Immature natural killer cell (primary cell): Measurements from ENCODE around the gene FJX1. TPM values are rescaled to one million over a fixed set of nuclear protein-coding genes. Genes with fewer than 3 reads are reported as not detected.

Experiments used
- DNase-seq, 3 donors: peaks; one replicate each; pipeline ENCODE4 v3.0.0; 2022; ENCODE audit warnings: mixed read lengths in 1 of 3
- H3K27ac Mint-ChIP-seq, 6 donors: one replicate each; pipeline ENCODE4 v1.8.0; 2020; ENCODE audit warnings: mixed read lengths in 6 of 6, mild to moderate bottlenecking in 5 of 6, inconsistent platforms in 4 of 6, moderate library complexity in 3 of 6
- H3K27me3 Mint-ChIP-seq, 3 donors: one replicate each; pipeline ENCODE4 v1.8.0; 2020 to 2021; ENCODE audit warnings: low read depth in 3 of 3, mild to moderate bottlenecking in 3 of 3, mixed read lengths in 3 of 3, moderate library complexity in 3 of 3, inconsistent platforms in 1 of 3
- H3K36me3 Mint-ChIP-seq, 3 donors: one replicate each; pipeline ENCODE4 v1.8.0; 2020; ENCODE audit warnings: mixed read lengths in 3 of 3, inconsistent platforms in 2 of 3, mild to moderate bottlenecking in 2 of 3
- H3K4me1 Mint-ChIP-seq, 2 donors: one replicate each; pipeline ENCODE4 v1.8.0; 2020; ENCODE audit warnings: inconsistent platforms in 2 of 2, mild to moderate bottlenecking in 2 of 2, mixed read lengths in 2 of 2, moderate library complexity in 1 of 2
- H3K4me3 Mint-ChIP-seq, 5 donors: one replicate each; pipeline ENCODE4 v1.8.0; 2020; ENCODE audit warnings: mild to moderate bottlenecking in 5 of 5, mixed read lengths in 5 of 5, inconsistent platforms in 3 of 5, moderate library complexity in 3 of 5
- H3K9me3 Mint-ChIP-seq, 6 donors: one replicate each; pipeline ENCODE4 v1.8.0; 2020; ENCODE audit warnings: mild to moderate bottlenecking in 6 of 6, mixed read lengths in 6 of 6, inconsistent platforms in 4 of 6, moderate library complexity in 3 of 6
- polyA plus RNA-seq, 3 donors: library from polyadenylated mRNA; unstranded; fragments of 300-500 nt; fragmentation: Illumina TruSeq; gene quantifications; one replicate each; pipeline ENCODE4 v1.2.3, GENCODE V29; 2021

The FJX1 gene
- polyA plus RNA-seq, 3 donors from 2014 or later: not detected

DNA sequence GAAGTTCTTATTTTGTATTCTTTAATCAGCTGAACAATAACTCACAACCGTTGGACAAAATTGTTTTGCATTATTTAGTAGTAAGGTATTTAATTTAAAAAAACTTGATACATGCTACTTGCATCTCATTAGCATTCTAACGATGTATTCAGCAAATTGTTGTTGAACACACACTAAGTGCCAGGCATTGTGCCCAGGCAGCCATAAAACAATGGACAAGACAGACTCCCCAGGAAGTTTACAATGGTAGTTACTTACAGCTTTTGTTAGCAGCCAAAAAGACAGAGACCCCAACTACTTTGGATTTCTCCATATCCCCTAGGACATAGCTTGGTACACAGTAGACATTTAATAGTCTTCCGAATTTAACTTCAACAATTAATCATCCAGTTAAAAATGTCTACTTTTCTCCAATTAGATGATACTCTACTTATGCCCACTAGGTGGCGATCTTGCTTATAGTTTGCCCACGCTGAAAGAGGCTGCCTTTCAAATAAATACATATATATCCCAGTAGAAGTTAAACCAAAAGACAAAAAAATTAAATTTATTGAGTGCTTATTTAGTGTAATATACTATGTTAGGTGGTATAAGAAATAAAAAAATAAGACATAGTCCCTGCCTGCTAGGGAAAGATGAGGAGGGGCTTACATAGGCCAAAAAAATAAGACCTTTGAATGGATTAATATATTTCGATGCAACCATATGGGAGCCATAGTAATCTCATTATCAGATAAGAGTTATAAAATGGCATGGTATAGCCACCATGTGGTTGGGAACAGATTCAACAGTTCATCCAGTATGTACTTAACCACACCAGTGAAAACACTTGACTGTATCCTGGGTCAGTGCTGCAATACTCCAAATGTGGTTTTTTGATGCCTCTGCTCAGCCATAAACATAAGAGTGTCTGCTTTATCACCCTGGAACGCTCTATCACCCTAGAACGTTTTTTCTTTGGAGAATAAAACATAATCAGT is 2.0 kb upstream of the FJX1 start:
- Mint-ChIP-seq H3K36me3 (peaks cover 0 to 3% (median 0%) of the 10 kb centered on the region in 3 donors), H3K9me3 (no peaks in the 10 kb centered on the region), H3K4me1 (peaks cover 11 to 12% of the 10 kb centered on the region in 2 donors), H3K27me3 (peaks cover 3 to 17% (median 9%) of the 10 kb centered on the region in 3 donors), H3K27ac (no peak overlapping the region), H3K4me3 (peak overlapping the region in 3 of 5 donors; percentile 3 to 17 (median 15))
- peak; percentile 19 to 35 (median 32) for DNase-seq

DNA sequence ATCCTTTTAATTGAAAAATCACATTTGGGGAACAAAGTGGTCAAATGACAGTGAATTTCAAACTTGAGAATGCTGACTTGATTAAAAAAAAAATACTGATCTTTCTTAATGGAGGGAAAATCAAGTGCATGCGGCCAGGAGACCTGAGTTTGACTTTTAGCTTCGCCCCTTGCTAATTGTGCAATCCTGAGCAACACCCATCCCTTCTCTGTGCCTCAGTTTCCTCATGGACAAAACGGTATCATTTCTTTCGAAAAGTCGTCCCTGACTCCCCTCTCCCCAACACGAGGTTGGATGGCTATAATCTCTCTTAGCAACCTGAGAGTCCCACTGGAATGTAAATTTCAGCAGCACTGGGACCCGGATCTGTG is 959 bp upstream of the FJX1 start:
- Mint-ChIP-seq H3K4me3 (peak overlapping the region in 4 of 5 donors; percentile 73 to 78 (median 74)), H3K27ac (no peak overlapping the region), H3K9me3 (no peaks in the 10 kb centered on the region), H3K27me3 (peaks cover 7 to 23% (median 10%) of the 10 kb centered on the region in 3 donors), H3K4me1 (peaks cover 11 to 12% of the 10 kb centered on the region in 2 donors), H3K36me3 (peaks cover 0 to 3% (median 0%) of the 10 kb centered on the region in 3 donors)
- no peak for DNase-seq

GRCh38 chr11:35618497-35619115 is 346 bp downstream of the FJX1 start:
- H3K4me3 Mint-ChIP-seq: no peak overlapping the region
- no peaks in the 10 kb centered on the region for H3K9me3 Mint-ChIP-seq
- H3K36me3 Mint-ChIP-seq: peaks cover 0 to 3% (median 0%) of the 10 kb centered on the region in 3 donors
- DNase-seq: no peak
- peaks cover 11 to 12% of the 10 kb centered on the region in 2 donors for H3K4me1 Mint-ChIP-seq
- peaks cover 7 to 29% (median 10%) of the 10 kb centered on the region in 3 donors for H3K27me3 Mint-ChIP-seq
- H3K27ac Mint-ChIP-seq: no peak overlapping the region

DNA sequence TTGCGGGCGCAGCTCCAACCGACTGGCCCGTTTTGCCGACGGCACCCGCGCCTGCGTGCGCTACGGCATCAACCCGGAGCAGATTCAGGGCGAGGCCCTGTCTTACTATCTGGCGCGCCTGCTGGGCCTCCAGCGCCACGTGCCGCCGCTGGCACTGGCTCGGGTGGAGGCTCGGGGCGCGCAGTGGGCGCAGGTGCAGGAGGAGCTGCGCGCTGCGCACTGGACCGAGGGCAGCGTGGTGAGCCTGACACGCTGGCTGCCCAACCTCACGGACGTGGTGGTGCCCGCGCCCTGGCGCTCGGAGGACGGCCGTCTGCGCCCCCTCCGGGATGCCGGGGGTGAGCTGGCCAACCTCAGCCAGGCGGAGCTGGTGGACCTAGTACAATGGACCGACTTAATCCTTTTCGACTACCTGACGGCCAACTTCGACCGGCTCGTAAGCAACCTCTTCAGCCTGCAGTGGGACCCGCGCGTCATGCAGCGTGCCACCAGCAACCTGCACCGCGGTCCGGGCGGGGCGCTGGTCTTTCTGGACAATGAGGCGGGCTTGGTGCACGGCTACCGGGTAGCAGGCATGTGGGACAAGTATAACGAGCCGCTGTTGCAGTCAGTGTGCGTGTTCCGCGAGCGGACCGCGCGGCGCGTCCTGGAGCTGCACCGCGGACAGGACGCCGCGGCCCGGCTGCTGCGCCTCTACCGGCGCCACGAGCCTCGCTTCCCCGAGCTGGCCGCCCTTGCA is 1.0 kb downstream of the FJX1 start:
- Mint-ChIP-seq H3K4me3 (peak overlapping the region in 4 of 5 donors; percentile 38 to 60 (median 58)), H3K9me3 (no peaks in the 10 kb centered on the region), H3K4me1 (peaks cover 11 to 12% of the 10 kb centered on the region in 2 donors), H3K27me3 (peaks cover 9 to 29% (median 10%) of the 10 kb centered on the region in 3 donors), H3K27ac (no peak overlapping the region), H3K36me3 (peaks cover 0 to 3% (median 0%) of the 10 kb centered on the region in 3 donors)
- no peak for DNase-seq

DNA sequence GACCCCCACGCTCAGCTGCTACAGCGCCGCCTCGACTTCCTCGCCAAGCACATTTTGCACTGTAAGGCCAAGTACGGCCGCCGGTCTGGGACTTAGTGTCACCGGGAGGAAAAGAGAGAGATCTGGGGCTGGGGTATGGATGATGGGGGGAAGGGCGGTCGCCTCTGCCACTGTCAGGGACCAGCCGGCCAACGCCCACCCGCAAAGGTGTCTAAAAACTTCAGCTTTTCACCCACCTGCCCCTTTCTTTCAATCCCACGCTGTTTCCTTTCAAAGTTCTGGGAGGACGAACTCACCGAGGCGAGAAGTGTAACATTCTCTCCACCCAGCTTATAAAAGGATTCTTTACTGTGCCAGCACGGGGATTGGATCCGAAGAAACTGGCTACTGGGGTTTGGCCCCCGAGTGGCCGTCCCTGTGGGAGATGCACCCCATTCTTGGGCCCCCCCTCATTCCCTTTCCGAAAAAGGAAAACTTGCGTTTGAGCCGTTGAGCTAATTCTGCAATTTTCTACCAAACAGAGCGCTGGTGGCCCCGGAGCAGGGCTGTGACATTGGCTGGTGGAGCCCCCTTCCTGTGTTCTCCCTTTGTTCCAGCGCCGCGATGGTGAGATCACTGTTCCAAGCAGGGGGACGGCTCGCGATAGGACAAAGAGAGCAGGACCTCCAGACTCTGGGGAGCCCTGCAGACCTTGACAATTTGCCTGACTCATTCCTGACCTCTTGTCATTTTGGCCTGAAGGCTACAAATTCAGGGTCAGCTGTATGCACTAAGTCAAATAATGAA is 1.8 kb downstream of the FJX1 start:
- no peaks in the 10 kb centered on the region for H3K9me3 Mint-ChIP-seq
- peaks cover 0 to 3% (median 0%) of the 10 kb centered on the region in 3 donors for H3K36me3 Mint-ChIP-seq
- H3K27me3 Mint-ChIP-seq: peaks cover 9 to 27% (median 10%) of the 10 kb centered on the region in 3 donors
- DNase-seq: no peak
- H3K27ac Mint-ChIP-seq: no peak overlapping the region
- H3K4me1 Mint-ChIP-seq: peaks cover 11 to 12% of the 10 kb centered on the region in 2 donors
- peak overlapping the region; percentile 38 to 60 (median 57) for H3K4me3 Mint-ChIP-seq

DNA sequence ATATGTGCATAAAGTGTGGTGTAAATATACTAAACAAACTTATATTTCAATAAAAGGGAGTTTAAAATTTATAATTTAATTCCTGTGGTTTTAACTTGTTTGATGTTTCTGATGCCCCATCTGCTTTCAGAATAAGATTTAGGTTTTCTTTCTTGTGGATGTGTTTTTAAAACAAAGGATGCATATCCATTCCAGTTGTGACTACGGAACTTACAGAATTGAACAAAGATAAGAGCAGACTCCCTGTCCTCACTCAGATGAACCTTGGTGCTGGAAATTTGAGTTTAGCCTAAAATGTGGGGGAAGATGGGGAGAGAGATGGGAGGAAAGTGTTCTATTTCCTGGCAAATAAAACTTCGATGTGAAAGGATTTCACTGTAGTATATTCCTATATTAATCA is 2.5 kb downstream of the FJX1 start:
- Mint-ChIP-seq H3K4me3 (no peak overlapping the region), H3K36me3 (peaks cover 0 to 3% (median 0%) of the 10 kb centered on the region in 3 donors), H3K9me3 (no peaks in the 10 kb centered on the region), H3K27me3 (peaks cover 9 to 28% (median 11%) of the 10 kb centered on the region in 3 donors), H3K27ac (no peak overlapping the region), H3K4me1 (peaks cover 11 to 12% of the 10 kb centered on the region in 2 donors)
- DNase-seq: no peak

DNA sequence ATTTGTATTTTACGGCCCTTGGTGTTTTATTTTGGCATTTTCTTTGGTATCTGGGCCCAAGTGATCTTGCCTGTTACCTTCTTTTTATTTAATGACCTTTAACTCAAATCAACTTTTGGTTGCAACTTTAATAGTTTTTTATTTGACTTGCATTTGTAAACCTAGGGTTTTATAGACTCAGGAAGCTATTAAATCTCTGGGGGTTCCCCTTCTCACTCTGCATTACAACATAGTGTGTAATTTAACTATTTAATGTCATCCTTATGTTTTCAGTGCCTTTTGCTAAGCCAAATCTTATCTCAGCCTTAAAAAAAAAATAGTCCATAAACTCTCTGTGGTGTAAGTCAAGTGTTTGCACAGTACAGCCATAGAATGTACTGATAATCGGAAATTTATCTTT is 3.4 kb downstream of the FJX1 start:
- no peak for DNase-seq
- Mint-ChIP-seq H3K4me1 (peaks cover 11 to 12% of the 10 kb centered on the region in 2 donors), H3K27ac (no peak overlapping the region), H3K4me3 (no peak overlapping the region), H3K27me3 (peaks cover 9 to 30% (median 13%) of the 10 kb centered on the region in 3 donors), H3K9me3 (no peaks in the 10 kb centered on the region), H3K36me3 (peaks cover 0 to 3% (median 0%) of the 10 kb centered on the region in 3 donors)

DNA sequence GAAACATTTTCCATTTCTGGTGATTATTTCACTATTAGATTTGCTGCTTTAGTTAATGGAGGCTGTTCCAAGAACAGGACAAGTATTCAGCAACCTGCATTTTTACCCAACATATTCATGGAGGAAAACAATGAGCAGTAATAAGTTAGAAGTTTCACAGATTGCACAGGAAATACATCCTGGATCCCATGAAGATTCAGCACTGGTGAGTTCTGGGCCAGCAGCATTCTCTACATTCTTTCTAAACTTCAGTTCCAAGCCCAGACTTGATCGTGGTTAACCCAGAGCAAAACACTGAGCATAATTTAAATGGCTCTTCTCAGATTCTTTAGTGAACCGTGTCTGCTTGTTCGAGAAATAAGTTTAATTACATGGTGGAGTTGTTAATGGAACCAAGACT is 3.8 kb downstream of the FJX1 start:
- no peak for DNase-seq
- H3K36me3 Mint-ChIP-seq: peaks cover 0 to 3% (median 0%) of the 10 kb centered on the region in 3 donors
- H3K4me1 Mint-ChIP-seq: peaks cover 11 to 12% of the 10 kb centered on the region in 2 donors
- peaks cover 9 to 27% (median 13%) of the 10 kb centered on the region in 3 donors for H3K27me3 Mint-ChIP-seq
- H3K4me3 Mint-ChIP-seq: no peak overlapping the region
- no peaks in the 10 kb centered on the region for H3K9me3 Mint-ChIP-seq
- H3K27ac Mint-ChIP-seq: no peak overlapping the region

DNA sequence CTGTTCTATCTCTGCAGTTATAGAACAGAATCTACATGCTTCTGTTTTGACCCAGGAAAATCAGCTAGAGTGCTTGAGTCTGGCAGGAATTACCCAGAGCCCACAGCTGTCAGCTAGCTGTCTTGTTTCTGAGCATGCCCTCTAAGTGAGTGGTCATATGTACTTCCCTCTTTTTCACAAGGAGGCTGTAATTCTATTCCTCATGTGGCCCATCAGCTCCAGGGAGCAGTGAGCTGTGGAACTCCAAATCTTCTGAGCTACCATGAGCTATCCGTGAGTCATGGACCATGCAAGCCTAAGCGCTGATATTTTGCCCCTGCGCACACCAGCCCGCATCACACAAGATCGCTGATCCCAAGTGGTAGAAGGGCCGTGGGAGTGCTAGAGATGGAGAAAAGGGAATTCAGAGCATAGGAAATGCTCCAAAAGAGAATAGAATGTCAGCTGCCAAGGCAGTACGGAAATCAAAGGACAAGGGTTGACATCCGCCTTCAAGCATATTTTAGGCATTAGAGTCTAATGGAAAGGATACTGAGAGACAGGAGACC is 5.4 kb downstream of the FJX1 start:
- Mint-ChIP-seq H3K4me3 (no peak overlapping the region), H3K27me3 (peaks cover 10 to 24% (median 13%) of the 10 kb centered on the region in 3 donors), H3K36me3 (no peaks in the 10 kb centered on the region), H3K27ac (no peak overlapping the region), H3K4me1 (peaks cover 4 to 5% of the 10 kb centered on the region in 2 donors), H3K9me3 (no peaks in the 10 kb centered on the region)
- DNase-seq: no peak

GRCh38 chr11:35624316-35624715 is 6.1 kb downstream of the FJX1 start:
- Mint-ChIP-seq H3K36me3 (no peaks in the 10 kb centered on the region), H3K4me3 (no peak overlapping the region), H3K4me1 (peaks cover 4 to 5% of the 10 kb centered on the region in 2 donors), H3K27ac (no peak overlapping the region), H3K9me3 (no peaks in the 10 kb centered on the region), H3K27me3 (peaks cover 13 to 29% (median 16%) of the 10 kb centered on the region in 3 donors)
- DNase-seq: no peak

- no peak overlapping the region for H3K27ac Mint-ChIP-seq
- peaks cover 13 to 33% (median 19%) of the 10 kb centered on the region in 3 donors for H3K27me3 Mint-ChIP-seq
- no peaks in the 10 kb centered on the region for H3K9me3 Mint-ChIP-seq
- no peak for DNase-seq
- H3K4me3 Mint-ChIP-seq: no peak overlapping the region
- H3K4me1 Mint-ChIP-seq: peaks cover 3 to 4% of the 10 kb centered on the region in 2 donors
- no peaks in the 10 kb centered on the region for H3K36me3 Mint-ChIP-seq
These were observed 6.5 kb downstream of the FJX1 start for GRCh38 chr11:35624781-35625180.

- no peaks in the 10 kb centered on the region for H3K4me1 Mint-ChIP-seq
- no peaks in the 10 kb centered on the region for H3K36me3 Mint-ChIP-seq
- no peak overlapping the region for H3K4me3 Mint-ChIP-seq
- DNase-seq: no peak
- peaks cover 0 to 1% (median 0%) of the 10 kb centered on the region in 6 donors for H3K9me3 Mint-ChIP-seq
- H3K27ac Mint-ChIP-seq: no peak overlapping the region
- peaks cover 5 to 30% (median 16%) of the 10 kb centered on the region in 3 donors for H3K27me3 Mint-ChIP-seq
These were observed 8.2 kb downstream of the FJX1 start for GRCh38 chr11:35626501-35626900.
